ENCODE measurements around the gene ADAM12.

DNA sequence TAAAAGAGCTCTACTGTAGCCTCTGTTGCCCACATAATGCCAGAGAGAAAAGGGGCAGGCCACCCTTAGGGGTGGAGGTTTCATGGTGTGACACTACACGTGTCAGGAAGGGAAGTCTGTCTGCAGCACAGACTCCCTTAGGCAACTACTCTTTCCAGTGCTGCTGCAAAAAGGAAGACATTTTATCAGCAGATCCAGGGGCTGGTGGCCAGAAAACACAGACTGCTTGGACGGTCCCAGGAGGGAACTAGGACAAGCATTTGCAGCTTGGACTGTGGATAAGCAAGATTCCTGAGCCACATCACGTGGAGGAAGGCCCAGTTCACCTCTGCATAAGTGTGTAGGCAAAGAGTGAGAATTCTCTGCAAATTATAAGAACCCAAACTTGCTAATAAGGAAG is 271.1 kb downstream of the ADAM12 start:
- no peak for TF ChIP-seq ZFP41 (tag by site-specific recombination; IDR thresholded peaks at IDR 0.05; ENCODE audit: borderline replicate concordance)
- TF ChIP-seq, protein P1, sequence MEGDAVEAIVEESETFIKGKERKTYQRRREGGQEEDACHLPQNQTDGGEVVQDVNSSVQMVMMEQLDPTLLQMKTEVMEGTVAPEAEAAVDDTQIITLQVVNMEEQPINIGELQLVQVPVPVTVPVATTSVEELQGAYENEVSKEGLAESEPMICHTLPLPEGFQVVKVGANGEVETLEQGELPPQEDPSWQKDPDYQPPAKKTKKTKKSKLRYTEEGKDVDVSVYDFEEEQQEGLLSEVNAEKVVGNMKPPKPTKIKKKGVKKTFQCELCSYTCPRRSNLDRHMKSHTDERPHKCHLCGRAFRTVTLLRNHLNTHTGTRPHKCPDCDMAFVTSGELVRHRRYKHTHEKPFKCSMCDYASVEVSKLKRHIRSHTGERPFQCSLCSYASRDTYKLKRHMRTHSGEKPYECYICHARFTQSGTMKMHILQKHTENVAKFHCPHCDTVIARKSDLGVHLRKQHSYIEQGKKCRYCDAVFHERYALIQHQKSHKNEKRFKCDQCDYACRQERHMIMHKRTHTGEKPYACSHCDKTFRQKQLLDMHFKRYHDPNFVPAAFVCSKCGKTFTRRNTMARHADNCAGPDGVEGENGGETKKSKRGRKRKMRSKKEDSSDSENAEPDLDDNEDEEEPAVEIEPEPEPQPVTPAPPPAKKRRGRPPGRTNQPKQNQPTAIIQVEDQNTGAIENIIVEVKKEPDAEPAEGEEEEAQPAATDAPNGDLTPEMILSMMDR (tag by site-specific recombination; IDR thresholded peaks at IDR 0.05), result no peak
- TF ChIP-seq ZBTB20 (tag by site-specific recombination; IDR thresholded peaks at IDR 0.05), result no peak
- TF ChIP-seq ZNF473 (tag by site-specific recombination; IDR thresholded peaks at IDR 0.05), result no peak
- TF ChIP-seq, protein P2, sequence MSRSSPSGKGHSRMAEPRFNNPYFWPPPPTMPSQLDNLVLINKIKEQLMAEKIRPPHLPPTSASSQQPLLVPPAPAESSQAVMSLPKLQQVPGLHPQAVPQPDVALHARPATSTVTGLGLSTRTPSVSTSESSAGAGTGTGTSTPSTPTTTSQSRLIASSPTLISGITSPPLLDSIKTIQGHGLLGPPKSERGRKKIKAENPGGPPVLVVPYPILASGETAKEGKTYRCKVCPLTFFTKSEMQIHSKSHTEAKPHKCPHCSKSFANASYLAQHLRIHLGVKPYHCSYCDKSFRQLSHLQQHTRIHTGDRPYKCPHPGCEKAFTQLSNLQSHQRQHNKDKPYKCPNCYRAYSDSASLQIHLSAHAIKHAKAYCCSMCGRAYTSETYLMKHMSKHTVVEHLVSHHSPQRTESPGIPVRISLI (tag by site-specific recombination; IDR thresholded peaks at IDR 0.05), result no peak
- TF ChIP-seq, protein P3, sequence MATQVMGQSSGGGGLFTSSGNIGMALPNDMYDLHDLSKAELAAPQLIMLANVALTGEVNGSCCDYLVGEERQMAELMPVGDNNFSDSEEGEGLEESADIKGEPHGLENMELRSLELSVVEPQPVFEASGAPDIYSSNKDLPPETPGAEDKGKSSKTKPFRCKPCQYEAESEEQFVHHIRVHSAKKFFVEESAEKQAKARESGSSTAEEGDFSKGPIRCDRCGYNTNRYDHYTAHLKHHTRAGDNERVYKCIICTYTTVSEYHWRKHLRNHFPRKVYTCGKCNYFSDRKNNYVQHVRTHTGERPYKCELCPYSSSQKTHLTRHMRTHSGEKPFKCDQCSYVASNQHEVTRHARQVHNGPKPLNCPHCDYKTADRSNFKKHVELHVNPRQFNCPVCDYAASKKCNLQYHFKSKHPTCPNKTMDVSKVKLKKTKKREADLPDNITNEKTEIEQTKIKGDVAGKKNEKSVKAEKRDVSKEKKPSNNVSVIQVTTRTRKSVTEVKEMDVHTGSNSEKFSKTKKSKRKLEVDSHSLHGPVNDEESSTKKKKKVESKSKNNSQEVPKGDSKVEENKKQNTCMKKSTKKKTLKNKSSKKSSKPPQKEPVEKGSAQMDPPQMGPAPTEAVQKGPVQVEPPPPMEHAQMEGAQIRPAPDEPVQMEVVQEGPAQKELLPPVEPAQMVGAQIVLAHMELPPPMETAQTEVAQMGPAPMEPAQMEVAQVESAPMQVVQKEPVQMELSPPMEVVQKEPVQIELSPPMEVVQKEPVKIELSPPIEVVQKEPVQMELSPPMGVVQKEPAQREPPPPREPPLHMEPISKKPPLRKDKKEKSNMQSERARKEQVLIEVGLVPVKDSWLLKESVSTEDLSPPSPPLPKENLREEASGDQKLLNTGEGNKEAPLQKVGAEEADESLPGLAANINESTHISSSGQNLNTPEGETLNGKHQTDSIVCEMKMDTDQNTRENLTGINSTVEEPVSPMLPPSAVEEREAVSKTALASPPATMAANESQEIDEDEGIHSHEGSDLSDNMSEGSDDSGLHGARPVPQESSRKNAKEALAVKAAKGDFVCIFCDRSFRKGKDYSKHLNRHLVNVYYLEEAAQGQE (tag by site-specific recombination; IDR thresholded peaks at IDR 0.05), result no peak
- TF ChIP-seq ZNF501 (tag by site-specific recombination; IDR thresholded peaks at IDR 0.05), result no peak
- no peak for TF ChIP-seq ZNF701 (tag by site-specific recombination; IDR thresholded peaks at IDR 0.05)
- TF ChIP-seq, protein P4, sequence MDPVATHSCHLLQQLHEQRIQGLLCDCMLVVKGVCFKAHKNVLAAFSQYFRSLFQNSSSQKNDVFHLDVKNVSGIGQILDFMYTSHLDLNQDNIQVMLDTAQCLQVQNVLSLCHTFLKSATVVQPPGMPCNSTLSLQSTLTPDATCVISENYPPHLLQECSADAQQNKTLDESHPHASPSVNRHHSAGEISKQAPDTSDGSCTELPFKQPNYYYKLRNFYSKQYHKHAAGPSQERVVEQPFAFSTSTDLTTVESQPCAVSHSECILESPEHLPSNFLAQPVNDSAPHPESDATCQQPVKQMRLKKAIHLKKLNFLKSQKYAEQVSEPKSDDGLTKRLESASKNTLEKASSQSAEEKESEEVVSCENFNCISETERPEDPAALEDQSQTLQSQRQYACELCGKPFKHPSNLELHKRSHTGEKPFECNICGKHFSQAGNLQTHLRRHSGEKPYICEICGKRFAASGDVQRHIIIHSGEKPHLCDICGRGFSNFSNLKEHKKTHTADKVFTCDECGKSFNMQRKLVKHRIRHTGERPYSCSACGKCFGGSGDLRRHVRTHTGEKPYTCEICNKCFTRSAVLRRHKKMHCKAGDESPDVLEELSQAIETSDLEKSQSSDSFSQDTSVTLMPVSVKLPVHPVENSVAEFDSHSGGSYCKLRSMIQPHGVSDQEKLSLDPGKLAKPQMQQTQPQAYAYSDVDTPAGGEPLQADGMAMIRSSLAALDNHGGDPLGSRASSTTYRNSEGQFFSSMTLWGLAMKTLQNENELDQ (tag by site-specific recombination; IDR thresholded peaks at IDR 0.05; ENCODE audit: low read depth), result no peak
- no peak for TF ChIP-seq SP3 (tag by site-specific recombination; IDR thresholded peaks at IDR 0.05)
- TF ChIP-seq, protein P5, sequence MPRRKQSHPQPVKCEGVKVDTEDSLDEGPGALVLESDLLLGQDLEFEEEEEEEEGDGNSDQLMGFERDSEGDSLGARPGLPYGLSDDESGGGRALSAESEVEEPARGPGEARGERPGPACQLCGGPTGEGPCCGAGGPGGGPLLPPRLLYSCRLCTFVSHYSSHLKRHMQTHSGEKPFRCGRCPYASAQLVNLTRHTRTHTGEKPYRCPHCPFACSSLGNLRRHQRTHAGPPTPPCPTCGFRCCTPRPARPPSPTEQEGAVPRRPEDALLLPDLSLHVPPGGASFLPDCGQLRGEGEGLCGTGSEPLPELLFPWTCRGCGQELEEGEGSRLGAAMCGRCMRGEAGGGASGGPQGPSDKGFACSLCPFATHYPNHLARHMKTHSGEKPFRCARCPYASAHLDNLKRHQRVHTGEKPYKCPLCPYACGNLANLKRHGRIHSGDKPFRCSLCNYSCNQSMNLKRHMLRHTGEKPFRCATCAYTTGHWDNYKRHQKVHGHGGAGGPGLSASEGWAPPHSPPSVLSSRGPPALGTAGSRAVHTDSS (tag by site-specific recombination; IDR thresholded peaks at IDR 0.05), result no peak
- TF ChIP-seq, protein P6, sequence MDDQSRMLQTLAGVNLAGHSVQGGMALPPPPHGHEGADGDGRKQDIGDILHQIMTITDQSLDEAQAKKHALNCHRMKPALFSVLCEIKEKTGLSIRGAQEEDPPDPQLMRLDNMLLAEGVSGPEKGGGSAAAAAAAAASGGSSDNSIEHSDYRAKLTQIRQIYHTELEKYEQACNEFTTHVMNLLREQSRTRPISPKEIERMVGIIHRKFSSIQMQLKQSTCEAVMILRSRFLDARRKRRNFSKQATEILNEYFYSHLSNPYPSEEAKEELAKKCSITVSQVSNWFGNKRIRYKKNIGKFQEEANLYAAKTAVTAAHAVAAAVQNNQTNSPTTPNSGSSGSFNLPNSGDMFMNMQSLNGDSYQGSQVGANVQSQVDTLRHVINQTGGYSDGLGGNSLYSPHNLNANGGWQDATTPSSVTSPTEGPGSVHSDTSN (CRISPR knock-in tag; IDR thresholded peaks at IDR 0.05), result no peak
- no peak for TF ChIP-seq SP2 (tag by site-specific recombination; IDR thresholded peaks at IDR 0.05)
